K562 (cell line): Measurements from ENCODE around the gene MXI1.

Experiments
- ATF4 ChIP-seq: fragments of 450-650 bp; formaldehyde crosslinking; IDR thresholded peaks from 2 replicates; pipeline ENCODE4 v1.4.0; 2022; ENCODE audit warnings: mild to moderate bottlenecking, moderate library complexity
- BHLHE40 ChIP-seq: IDR thresholded peaks from 2 replicates; pipeline ENCODE4 v1.6.1; 2011; ENCODE audit warnings: low read length, improper control_type of control experiment
- CHD4 ChIP-seq: fragments of 200-600 bp; sonication (generic); IDR thresholded peaks from 3 replicates; pipeline ENCODE4 v1.6.1; 2012; ENCODE audit warnings: low read depth, mild to moderate bottlenecking, mixed read lengths, low read length, inconsistent platforms; ENCODE audit not compliant: insufficient read depth, insufficient replicate concordance, poor library complexity, severe bottlenecking
- DNMT1 ChIP-seq: fragments of 450-650 bp; IDR thresholded peaks from 2 replicates; pipeline ENCODE4 v1.6.1; 2016; ENCODE audit warnings: antibody characterized with exemption, mild to moderate bottlenecking
- DPF2 ChIP-seq: fragments of 450-650 bp; IDR thresholded peaks from 2 replicates; pipeline ENCODE4 v1.6.1; 2016
- FOXA3 ChIP-seq, 2 experiments: fragments of 450-650 bp in 1 of 2; sonication (generic) in 1 of 2; formaldehyde crosslinking; IDR thresholded peaks in 1 of 2; conservative IDR thresholded peaks in 1 of 2; 2 replicates each; pipeline versions ENCODE4 v1.4.0 to v1.8.0; 2020 to 2022; ENCODE audit warnings: mild to moderate bottlenecking in 2 of 2, missing genetic modification reagents in 1 of 2
- HOXB6 ChIP-seq: fragments of 250-450 bp; sonication (Bioruptor Pico); IDR thresholded peaks from 2 replicates; pipeline ENCODE4 v1.5.1; 2022; ENCODE audit warnings: mild to moderate bottlenecking, borderline replicate concordance
- NFYB ChIP-seq: IDR thresholded peaks from 2 replicates; pipeline ENCODE4 v1.6.1; 2011; ENCODE audit warnings: mild to moderate bottlenecking, moderate library complexity; ENCODE audit not compliant: insufficient read length; ENCODE audit errors: extremely low read depth
- NONO ChIP-seq, 2 experiments: fragments of 200-400 bp in 1 of 2; fragments of 450-650 bp in 1 of 2; formaldehyde crosslinking in 1 of 2; IDR thresholded peaks; 2 replicates each; pipeline ENCODE4 v1.6.1; 2017; ENCODE audit warnings: low read depth in 2 of 2, mild to moderate bottlenecking in 2 of 2, moderate library complexity in 2 of 2, low read length in 1 of 2
- PHF20 ChIP-seq: fragments of 450-650 bp; IDR thresholded peaks from 2 replicates; pipeline ENCODE4 v1.6.1; 2018; ENCODE audit not compliant: partially characterized antibody
- POLR2A ChIP-seq: fragments of 450-650 bp; conservative IDR thresholded peaks from 2 replicates; pipeline ENCODE4 v1.6.1; 2016
- ZBTB26 ChIP-seq: fragments of 450-650 bp; formaldehyde crosslinking; IDR thresholded peaks from 2 replicates; pipeline ENCODE4 v1.4.0; 2022; ENCODE audit warnings: missing genetic modification characterization
- TF ChIP-seq, protein P1 (sequence below), 2 experiments: fragments of 200-800 bp in 1 of 2; sonication (Bioruptor generic) in 1 of 2; sonication (generic) in 1 of 2; formaldehyde crosslinking in 1 of 2; IDR thresholded peaks in 1 of 2; conservative IDR thresholded peaks in 1 of 2; 2 replicates each; pipeline versions ENCODE4 v1.5.0 to v1.6.1; 2016 to 2020; ENCODE audit warnings: missing compliant biosample characterization in 1 of 2, missing genetic modification characterization in 1 of 2, missing genetic modification reagents in 1 of 2

DNA sequence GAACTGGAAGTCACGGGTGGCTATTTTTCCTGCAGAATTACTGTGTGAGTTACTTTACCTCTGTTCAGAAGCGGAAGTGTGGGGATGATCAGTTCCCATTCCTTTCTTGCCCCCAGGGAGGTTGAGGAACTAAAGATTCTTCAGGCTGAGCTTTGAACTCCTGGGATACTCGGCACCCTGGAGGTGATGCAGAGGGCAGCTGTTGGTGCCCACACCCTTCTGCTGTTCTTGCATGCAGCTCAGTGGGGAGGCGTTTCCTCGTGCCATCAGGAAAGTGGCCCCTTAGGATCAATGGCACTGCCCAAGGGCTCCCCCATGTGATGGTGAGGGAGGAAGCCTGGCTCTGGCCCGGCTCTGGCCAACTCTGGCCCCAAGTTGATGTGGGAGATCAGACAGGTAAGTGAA, 44.7 kb upstream of the MXI1 start:
- TF ChIP-seq NFYB, result no peak
- no peak for TF ChIP-seq CHD4
- TF ChIP-seq DPF2, result no peak
- TF ChIP-seq HOXB6 (CRISPR knock-in tag), result no peak
- TF ChIP-seq NONO (IDR thresholded peaks at IDR 0.05; ENCODE audit: low read depth in 2 of 2, low read length in 1 of 2), result no peak
- TF ChIP-seq BHLHE40, result no peak
- TF ChIP-seq FOXA3 (CRISPR knock-in tag; conservative IDR thresholded peaks at IDR 0.05 in 1 of 2, IDR thresholded peaks at IDR 0.05 in 1 of 2), result no peak
- no peak for TF ChIP-seq ATF4 (CRISPR knock-in tag)
- no peak for TF ChIP-seq PHF20
- no peak for TF ChIP-seq POLR2A
- TF ChIP-seq ZBTB26 (CRISPR knock-in tag), result no peak
- TF ChIP-seq, protein P1, sequence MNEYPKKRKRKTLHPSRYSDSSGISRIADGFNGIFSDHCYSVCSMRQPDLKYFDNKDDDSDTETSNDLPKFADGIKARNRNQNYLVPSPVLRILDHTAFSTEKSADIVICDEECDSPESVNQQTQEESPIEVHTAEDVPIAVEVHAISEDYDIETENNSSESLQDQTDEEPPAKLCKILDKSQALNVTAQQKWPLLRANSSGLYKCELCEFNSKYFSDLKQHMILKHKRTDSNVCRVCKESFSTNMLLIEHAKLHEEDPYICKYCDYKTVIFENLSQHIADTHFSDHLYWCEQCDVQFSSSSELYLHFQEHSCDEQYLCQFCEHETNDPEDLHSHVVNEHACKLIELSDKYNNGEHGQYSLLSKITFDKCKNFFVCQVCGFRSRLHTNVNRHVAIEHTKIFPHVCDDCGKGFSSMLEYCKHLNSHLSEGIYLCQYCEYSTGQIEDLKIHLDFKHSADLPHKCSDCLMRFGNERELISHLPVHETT (CRISPR knock-in tag; conservative IDR thresholded peaks at IDR 0.05 in 1 of 2, IDR thresholded peaks at IDR 0.05 in 1 of 2), result no peak
- no peak for TF ChIP-seq DNMT1
